HG03095 (cell line): ENCODE results near the gene KLF6.
A peak's percentile ranks its signal among the peaks of the same experiment; 100 is the strongest.

Experiments used
- ATAC-seq: cut with Tn5 transposase; IDR thresholded peaks from one replicate; pipeline ENCODE4 v1.9.1; 2021; ENCODE audit warnings: moderate library complexity; ENCODE audit not compliant: unreplicated experiment

The KLF6 gene

DNA sequence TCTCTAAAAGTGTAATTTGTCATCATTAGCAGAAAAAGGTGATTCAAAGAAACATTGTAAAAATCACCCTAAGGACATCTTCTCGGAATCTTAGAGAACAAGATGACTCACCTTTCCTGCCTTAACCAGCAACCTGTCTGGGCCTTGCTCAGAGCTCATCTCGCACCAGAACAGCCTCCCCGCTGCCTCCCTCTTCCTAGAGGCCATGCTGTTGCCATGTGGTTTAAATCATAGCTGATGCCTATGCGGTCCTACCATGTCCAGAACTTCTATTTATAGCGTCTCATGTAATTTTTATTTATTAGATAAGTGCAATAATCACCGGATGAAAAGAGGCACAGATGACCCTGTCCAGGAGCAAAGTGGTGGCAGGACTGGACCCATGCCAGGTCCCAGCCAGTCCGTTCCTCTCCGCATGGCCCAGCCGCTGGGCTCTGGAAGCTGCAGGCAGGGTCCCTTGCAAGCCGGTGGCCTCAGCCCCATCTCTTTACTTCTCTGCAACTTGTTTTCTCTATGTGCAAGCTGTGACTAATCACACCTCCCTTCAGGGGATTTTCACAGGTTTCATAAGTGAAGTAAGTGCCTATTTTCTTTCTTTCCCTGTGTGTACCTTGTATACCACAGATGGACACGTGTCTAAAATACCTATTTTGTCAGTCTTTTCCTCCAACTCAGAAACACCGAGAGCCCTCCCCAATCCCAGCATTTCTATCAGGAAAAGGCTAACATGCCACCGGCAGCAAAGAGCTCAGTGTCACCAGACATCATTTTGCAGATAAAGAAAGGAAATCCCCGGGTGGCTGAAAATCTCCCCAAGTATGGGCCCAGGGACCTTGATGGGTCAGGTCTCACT lies 27.1 kb downstream of the KLF6 start:
- ATAC-seq = peak; percentile 81

DNA sequence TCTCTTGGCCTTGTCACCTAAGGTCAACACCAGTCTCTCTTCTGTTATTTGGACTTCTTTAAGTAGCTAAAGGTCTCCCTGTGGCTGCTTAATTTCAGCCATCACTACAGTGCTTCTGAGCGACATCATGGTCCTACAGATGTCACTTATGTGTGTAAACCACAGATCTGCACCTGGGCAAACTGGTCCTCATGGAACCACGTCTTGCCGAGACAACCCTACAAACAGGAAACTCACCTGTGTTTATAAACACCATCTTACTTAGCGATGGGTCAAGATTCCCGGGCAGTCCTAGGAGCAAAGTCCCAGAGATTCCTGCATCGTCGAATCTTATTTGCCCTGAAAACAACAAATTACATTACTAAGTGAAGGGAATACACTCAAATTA lies 27.8 kb downstream of the KLF6 start:
- ATAC-seq = no peak

DNA sequence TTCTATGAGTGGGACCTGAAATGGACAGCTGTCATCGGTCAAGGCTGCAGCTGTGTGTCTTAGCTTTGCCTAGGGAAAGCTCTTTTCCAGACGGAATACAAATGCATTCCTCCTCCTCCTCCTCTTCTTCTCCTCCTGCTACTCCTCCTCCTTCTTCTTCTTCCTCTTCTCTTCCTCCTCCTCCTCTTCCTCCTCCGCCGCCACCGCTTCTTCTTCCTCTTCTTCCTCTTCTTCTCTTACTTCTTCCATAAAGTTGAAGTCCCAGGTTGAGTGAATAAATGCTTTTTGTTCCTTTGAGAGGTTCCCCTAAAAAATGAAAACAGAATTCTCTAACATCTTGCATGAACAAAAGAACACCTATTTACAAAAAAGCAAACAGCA lies 28.7 kb downstream of the KLF6 start:
- ATAC-seq = no peak

DNA sequence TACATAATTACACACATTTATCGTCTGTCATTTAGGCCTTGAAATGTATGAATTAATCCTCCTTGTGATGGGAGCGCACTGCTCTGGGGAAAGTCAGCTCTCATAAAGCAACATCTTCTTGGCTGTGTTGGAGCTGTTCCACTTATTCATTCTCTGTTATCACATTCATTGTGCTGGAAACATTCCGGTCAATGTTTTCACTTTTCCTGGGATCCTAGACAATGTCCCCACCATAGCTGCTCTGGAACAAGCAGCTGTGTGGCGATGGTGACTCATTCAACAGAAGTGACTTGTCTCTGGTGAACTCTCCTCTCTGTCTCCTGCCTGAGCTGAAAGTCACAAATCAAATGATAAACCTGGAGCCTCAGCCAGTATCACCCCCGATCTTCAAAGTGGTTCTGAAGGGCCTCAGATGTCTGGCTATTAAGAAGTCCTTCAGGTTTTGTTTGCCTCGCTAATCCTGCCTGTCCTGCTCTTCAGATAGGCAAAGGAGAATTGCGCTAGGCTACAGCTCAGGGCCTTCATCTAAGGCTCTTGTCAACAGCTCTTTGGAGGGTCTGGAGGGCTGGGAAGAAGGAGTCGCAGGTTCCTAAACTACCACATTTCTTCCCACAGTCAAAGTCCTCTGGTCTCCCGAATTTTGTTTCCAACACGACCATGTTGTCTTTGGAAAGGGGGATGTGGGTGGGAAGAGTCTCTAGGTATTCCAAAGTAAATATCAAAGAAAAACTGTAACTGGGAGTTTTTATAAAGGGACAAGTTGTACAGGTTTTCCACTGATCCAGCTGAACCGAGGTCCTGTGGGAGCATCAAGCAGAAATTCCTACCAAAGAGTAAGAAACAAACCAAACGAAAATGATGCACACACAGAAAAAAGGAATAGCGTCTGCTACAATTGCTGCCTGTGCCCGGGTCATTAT lies 29.3 kb downstream of the KLF6 start:
- ATAC-seq = no peak

DNA sequence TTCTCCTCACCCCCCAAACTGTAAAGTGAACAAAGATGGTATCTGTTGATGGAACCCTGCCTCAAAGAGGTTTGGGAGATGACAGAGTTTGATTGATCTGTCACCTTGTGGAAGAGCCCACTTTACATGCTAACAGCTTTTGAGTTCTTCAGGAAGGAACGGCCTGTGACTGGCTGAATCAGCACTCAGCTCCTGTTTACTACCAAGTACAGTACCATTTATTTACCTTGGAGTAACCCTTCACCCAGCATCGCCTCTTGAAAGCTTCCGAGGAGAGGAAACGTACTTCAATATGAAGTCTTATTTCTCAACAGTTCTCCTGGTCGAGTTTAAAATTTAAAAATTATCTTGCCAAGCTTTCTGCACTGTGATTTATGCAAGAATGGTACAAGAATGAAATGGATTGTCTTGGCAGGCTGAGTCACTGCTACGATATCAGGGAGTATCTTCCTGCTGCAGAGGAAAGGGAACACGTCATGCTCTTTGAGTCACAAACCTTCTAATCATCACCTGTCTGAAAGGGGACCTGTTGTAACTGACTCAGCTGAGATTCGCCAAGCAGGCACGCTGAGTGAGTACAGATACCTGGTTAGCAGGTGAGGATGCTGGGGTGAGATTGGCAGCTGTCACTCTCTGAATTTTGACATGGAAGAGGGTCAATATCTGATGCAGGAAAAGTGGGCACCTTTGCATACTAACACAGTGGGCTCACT lies 30.1 kb downstream of the KLF6 start:
- no peak for ATAC-seq

DNA sequence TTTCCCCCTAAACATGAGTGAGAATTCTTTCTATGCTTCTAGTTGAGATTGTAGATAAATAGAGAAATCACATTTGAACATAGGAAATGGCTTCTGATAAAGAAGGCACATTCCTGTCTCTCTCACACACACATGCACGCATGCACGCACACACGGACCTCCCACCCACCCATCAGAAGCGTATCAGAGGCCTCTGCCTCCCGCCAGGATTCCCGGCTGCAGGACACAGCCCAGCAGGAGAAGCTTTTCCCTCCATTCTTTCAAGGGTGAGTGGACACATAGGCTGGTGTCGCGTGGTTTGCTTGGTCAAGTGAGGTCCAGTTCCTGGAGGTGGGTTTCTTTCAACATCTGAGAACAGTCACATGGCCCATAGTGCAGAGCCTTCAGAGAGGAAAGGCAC lies 34.2 kb downstream of the KLF6 start:
- no peak for ATAC-seq

DNA sequence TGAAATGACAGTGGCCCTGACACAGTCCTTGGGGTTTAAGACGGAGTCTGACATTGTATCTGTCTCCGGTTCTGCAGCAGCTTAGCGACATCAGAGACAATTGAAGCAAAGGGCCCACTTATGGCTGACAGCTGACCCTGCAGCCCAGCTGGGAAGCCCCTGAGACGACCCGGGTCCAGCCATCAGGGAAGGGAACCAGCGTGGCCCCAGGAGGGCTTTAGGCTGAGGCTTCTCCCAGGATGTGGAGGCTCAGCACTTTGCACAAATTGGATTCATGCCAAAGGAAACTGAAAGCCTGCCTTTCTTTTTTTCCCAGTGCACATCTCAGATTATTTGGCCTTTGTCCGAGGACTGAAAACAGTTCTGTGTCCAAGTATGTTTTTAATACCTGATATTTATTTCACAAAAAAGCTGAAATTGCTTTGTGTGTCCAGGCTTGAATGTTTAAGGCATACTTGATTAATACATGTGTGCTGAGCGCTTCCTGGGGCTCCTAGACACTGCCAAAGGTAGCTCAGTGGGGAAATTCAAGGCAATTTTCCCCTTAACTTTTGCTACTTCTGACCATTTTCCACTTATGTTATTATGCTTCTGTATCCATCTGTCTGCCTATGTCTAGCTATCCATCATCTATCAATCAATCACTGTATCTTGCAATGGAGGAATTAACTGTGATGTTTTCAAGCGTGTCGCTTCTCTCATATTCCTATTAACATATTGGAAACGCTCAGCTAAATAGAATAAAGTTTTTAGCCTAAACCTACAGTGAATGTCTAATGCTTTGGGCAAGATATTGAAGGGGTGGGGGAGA lies 34.8 kb downstream of the KLF6 start:
- no peak for ATAC-seq

DNA sequence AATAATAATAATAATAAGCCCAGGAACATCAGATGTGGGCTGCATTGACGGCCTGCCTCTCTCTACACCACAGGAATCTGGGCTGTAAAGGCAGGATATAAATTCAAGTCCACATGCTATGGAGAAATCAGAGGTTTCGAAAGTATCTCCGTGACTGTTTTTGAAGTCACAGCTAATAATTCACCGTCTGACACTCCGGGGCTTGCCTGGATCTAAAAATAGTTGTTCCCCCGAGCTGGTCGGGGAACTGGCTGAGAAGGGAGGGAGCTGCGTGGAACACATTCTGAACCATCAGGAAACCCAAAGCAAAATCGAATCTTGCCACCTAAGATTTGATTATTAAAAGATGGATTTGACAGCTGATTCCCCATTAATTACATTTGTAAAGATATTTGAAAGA lies 35.4 kb downstream of the KLF6 start:
- ATAC-seq = no peak

DNA sequence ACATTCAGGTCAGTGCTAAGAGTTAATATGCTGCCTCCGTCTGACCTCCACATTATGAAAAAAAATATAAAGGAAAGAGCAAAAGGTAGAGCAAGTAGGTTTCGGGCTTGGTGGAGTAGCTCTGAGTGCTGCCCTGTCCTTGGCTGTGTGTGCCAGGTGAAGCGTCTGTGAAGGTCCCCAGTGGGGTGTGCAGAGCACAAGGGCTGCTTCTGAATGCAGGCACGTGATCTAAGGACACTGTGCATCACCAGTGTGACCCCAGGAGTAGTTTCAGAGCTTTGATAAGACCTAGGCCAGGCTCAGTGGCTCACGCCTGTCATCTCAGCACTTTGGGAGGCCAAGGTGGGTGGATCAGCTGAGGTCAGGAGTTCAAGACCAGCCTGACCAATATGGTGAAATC lies 36.0 kb downstream of the KLF6 start:
- ATAC-seq = no peak

DNA sequence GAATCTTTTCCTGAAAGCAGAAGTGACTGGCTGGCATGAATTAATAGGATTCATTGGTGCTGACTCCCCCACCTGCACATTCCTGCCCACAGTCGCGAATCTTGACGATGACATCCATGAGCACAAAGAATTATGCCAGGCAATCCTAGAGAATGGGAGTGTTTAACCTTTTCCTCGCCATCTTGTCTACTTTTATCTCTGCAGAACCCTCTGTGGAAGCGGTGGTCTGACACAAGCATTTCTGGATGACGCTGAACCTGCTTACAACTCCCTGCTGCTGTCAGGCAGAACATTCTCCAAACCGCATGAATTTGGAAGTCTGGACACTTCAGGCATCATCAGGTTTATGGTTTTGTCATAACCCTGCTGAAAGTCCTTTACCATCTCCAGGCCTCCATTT lies 36.5 kb downstream of the KLF6 start:
- no peak for ATAC-seq

DNA sequence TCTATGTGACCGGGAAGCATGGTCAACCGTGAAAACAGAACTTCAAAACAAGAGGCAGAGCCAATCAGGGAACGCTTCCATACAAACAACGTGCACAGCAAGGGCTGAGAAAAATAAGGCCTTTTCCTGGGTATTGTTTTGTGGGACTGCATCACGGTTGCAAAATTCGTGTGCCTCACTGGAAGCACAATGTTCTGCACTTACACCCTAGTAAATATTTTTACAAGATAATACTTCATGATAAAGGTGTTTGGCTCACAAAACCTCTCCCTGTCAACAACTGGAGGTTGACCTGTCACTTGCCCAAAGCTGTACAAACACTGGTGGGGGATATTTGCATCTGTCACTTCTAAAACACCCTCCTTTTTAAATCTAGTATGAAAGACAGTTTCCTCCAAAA lies 37.0 kb downstream of the KLF6 start:
- no peak for ATAC-seq

DNA sequence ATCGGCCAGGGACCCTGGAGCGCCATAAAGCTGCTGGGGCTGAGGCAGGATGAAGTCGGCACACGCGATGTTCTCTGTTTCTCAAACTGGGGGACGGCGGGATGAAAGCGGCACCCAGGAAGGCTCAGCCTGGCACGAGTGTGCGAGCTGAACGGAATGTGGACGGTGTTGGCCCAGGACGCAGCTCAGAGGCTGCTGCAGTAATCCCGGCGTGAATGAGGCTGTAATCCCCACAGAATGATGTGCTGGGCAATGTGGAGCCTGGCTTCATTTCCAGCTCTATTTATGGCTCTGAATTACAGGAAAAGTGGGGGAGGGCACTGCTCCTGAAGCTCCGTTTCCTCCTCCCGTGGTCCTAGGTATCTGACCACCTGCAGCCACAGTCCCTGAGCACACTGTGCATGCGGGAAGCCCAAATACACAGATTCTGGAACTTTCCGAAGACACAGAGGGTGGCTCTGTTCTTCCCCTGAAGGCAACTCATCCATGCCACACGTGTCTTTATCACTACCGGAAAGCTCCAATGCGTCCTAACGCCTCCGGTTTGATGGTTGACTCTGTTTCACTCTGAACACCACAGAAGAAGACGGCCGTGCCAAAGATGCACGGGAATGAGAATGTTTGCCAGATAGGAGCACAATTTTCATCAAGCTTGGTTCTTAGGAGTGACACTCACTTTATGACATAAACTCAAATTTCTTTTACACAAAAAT lies 37.6 kb downstream of the KLF6 start:
- no peak for ATAC-seq

DNA sequence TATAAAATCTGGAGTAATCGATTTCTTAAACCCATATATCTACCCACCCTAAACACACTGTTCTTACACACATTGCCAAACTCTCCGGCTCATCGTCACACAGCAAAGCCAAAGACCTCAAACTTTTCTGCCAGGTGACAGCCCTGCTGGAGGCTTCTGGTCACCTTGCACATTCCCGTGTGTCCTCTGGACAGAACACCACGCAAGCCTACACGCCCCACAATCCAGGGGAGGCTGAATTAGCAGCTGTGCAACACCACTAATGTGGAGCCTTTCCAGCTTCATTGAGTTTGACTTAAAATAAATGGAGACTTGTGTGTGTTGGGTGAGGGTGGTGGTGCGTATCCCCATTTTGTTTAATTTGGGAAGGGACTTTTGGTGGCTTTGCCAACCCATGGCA lies 38.4 kb downstream of the KLF6 start:
- no peak for ATAC-seq

DNA sequence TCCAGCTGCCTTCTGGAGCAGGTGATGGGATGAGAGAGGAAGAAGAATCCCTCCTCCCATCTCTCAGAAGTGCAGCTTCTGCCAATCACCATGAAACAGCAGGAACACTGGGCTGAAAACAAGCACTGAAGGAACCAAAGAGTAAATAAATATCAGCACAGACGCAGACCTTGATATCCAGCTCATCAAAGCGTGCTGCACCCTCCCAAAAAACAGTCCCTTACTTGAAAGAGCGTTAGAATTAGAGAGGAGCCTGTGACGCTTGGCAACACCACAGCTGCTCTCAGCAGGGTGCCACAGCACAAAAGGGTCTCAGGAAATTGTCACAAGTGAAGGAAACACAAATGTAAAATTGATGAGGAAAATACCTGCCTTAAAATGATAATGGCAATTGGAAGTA lies 39.5 kb downstream of the KLF6 start:
- no peak for ATAC-seq

DNA sequence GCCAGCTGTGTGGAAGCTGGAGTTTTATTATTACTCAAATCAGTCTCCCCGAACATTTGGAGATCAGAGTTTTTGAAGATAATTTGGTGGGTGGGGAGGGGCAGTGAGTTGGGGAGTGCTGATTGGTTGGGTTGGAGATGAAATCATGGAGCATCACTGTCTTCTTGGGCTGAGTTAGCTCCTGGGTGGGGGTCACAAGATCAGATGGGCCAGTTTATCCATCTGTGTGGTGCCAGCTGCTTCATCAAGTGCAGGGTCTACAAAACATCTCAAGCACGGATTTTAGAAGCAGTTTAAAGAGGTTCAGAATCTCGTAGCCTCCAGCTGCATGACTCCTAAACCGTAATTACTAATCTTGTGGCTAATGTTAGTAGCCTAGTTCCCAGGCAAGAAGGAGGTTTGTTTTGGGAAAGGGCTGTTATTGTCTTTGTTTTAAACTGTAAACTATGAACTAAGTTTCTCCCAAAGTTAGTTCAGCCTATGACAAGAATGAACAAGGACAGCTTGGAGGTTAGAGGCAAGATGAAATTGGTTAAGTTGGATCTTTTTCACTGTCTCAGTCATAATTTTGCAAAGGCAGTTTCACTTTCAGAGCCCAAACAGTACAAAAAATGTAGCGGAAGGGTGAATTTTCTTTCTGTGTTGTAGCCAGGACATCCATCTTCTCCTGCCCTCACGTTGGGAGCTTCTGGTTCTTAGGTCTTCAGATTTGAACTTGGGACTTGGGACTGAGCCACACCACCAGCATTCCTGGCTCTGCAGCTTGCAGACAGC lies 43.1 kb downstream of the KLF6 start:
- no peak for ATAC-seq

DNA sequence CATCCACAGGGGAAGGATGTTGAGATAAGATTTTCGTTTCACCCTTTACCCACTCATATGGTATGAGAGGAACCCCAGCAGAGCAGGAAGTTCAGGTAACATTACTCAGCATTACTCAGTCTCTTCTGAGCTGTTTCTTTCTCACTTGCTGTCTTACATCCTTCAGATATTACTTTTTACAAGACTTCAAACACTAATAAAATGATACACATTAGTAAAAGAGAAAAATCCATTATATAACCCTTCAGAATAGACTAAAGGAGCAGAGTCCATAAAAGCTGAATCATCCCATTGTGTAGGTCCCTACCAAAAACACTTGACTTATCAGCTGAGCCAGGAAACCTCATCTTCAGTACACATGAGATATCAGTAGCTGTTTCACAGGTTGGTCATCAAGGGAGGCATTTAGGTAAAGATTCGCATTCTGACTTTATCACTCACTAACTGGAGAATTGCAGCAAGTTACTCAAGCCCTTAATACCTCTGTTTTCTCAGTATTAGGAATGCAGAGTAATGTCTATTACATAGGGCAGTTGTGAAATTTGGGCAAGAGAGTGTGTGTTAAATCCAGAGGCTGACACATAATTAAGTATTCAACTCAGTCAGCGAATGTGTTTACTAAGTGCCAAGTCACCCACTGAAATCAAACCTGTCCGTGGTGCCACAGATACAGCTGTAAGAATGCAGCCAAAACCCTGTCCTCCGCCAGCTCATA lies 44.7 kb downstream of the KLF6 start:
- ATAC-seq = peak; percentile 43

DNA sequence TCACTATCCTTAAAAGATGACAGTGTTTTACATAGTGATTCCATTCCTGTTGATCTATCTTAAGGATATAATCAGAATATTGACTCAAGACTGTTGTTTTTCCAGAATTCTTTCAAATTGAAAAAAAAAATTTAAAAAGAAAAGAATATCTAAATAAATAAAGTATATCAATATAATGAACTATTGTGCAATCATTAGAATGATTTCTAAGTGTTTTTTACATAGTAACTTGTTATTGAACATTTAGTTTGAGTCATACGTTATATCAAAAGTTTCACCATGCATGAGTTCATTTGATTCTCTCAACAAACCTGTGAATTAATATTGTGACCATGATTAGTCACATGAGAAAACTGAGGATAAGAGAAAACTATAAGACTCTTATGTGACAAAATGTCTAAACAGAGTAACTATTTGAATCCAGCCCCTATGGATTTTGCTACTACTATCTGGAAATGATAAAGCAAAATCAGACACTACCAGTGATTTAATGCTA lies 46.1 kb downstream of the KLF6 start:
- no peak for ATAC-seq

DNA sequence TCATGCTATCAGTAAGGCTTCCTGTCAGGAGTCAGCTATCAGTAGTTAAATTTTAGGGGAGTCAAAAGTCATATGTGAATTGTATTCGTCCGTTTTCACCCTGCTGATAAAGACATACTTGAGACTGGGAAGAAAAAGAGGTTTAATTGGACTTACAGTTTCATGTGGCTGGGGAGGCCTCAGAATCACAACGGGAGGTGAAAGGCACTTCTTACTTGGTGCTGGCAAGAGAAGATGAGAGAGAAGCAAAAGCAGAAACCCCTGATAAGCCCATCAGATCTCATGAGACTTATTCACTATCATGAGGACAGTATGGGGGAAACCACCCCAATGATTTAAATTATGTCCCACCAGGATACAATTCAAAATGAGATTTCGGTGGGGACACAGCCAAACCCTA lies 47.1 kb downstream of the KLF6 start:
- ATAC-seq = no peak
